Measurements from ENCODE around the gene CDC37L1.

DNA sequence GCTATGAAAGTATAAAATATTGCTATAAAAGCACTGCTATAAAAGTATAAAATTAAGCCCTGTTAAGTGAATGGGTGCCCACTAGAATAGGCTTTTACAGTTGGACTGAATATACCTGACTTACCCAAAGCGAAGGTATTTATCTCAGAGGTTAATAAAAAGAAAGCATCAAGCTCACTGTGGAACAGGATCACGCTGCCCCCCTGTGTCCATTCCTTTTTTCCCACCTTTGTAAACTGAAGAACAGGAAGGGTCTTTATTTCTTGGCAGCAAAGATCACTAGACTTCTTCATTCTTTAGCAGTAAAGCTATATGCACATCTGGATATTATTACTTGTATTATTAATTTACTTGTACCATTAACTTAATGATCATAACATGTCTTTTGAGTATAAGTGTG is 39.3 kb upstream of the CDC37L1 start:
- TF ChIP-seq, protein P1, sequence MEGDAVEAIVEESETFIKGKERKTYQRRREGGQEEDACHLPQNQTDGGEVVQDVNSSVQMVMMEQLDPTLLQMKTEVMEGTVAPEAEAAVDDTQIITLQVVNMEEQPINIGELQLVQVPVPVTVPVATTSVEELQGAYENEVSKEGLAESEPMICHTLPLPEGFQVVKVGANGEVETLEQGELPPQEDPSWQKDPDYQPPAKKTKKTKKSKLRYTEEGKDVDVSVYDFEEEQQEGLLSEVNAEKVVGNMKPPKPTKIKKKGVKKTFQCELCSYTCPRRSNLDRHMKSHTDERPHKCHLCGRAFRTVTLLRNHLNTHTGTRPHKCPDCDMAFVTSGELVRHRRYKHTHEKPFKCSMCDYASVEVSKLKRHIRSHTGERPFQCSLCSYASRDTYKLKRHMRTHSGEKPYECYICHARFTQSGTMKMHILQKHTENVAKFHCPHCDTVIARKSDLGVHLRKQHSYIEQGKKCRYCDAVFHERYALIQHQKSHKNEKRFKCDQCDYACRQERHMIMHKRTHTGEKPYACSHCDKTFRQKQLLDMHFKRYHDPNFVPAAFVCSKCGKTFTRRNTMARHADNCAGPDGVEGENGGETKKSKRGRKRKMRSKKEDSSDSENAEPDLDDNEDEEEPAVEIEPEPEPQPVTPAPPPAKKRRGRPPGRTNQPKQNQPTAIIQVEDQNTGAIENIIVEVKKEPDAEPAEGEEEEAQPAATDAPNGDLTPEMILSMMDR (IDR thresholded peaks at IDR 0.05), result peak; percentile 78
- TF ChIP-seq ZFX (IDR thresholded peaks at IDR 0.05; ENCODE audit: borderline replicate concordance), result no peak
